Transverse colon (tissue), 4 donors: Measurements from ENCODE around the gene SCOC. TPM values are rescaled to one million over a fixed set of nuclear protein-coding genes. Genes with fewer than 3 reads are reported as not detected.

ENCODE experiments used
- DNase-seq: peaks from one replicate; pipeline ENCODE4 v3.0.0-alpha.2; 2019
- H3K27ac ChIP-seq, 4 donors: fragments of 200-600 bp; sonication (generic); 2 replicates each; pipeline ENCODE4 v1.5.1; 2016 to 2018; ENCODE audit warnings: inconsistent platforms in 4 of 4
- H3K27me3 ChIP-seq: fragments of 200-600 bp; sonication (generic); 2 replicates; pipeline ENCODE4 v1.5.1; 2017; ENCODE audit warnings: inconsistent platforms
- H3K36me3 ChIP-seq, 4 donors: fragments of 200-600 bp; sonication (generic); 2 replicates each; pipeline ENCODE4 v1.5.1; 2017 to 2019; ENCODE audit warnings: inconsistent platforms in 4 of 4
- H3K4me1 ChIP-seq, 4 donors: fragments of 200-600 bp; sonication (generic); 2 replicates each; pipeline ENCODE4 v1.5.1; 2017 to 2020; ENCODE audit warnings: inconsistent platforms in 4 of 4
- H3K4me3 ChIP-seq, 4 donors: fragments of 200-600 bp; sonication (generic); 1 replicate in 1 of 4; 2 replicates in 3 of 4; pipeline versions ENCODE4 v1.5.1 to v1.6.1; 2017 to 2019; ENCODE audit warnings: inconsistent platforms in 4 of 4
- H3K9me3 ChIP-seq, 2 donors: fragments of 200-600 bp; sonication (generic); 2 replicates each; pipeline ENCODE4 v1.5.1; 2017 to 2019; ENCODE audit warnings: inconsistent platforms in 2 of 2
- EP300 ChIP-seq: sonication (generic); formaldehyde crosslinking; IDR thresholded peaks from one replicate; pipeline ENCODE4 v1.6.1; 2017; ENCODE audit warnings: antibody characterized with exemption, low read depth
- POLR2A ChIP-seq: fragments of 450-650 bp; IDR thresholded peaks from one replicate; pipeline ENCODE4 v1.6.1; 2016; ENCODE audit warnings: antibody characterized with exemption, mild to moderate bottlenecking, moderate library complexity
- POLR2AphosphoS5 ChIP-seq, 3 donors: sonication (generic); formaldehyde crosslinking; IDR thresholded peaks; one replicate each; pipeline ENCODE4 v1.6.1; 2016; ENCODE audit warnings: antibody characterized with exemption in 3 of 3
- WGBS, 2 donors: methylation state at CpG; one replicate each; pipeline ENCODE4 v1.1.5; 2018; ENCODE audit warnings: low coverage in 1 of 2; 5-methylcytosine and 5-hydroxymethylcytosine counted together
- in situ Hi-C, 4 donors: fragments of 200-750 bp; cut with MboI; loops; one replicate each; pipeline versions ENCODE4 v1.15.0 to v1.15.1; 2017; ENCODE audit warnings: low sequenced_read_pairs in 3 of 4, low pct_ligation_motif_present in 1 of 4, low pct_unique_long_range_greater_than_20kb in 1 of 4
- intact Hi-C: fragments of 100-400 bp; cut with DNase I; formaldehyde crosslinking; loops from one replicate; pipeline ENCODE4 v1.15.1; 2023; ENCODE audit warnings: low total_unique reads
- total RNA-seq, 4 donors: library from RNA; depleted of rRNA; stranded (reverse); fragments of >200 nt; gene quantifications; one replicate each; pipeline ENCODE4 v1.1.0, GENCODE V29; 2016
- TF ChIP-seq, protein P1 (sequence below), 5 experiments: fragments of 200-600 bp in 3 of 5; fragments of 450-650 bp in 2 of 5; sonication (generic) in 3 of 5; IDR thresholded peaks; 1 replicate in 2 of 5; 2 replicates in 3 of 5; pipeline ENCODE4 v1.5.1; 2016 to 2017; ENCODE audit warnings: antibody characterized with exemption in 5 of 5, inconsistent platforms in 3 of 5, mild to moderate bottlenecking in 2 of 5, moderate library complexity in 1 of 5

The SCOC gene
- total RNA-seq, 4 donors from 2014 or later: 7.2 to 43.4 (median 25.7) TPM

DNA sequence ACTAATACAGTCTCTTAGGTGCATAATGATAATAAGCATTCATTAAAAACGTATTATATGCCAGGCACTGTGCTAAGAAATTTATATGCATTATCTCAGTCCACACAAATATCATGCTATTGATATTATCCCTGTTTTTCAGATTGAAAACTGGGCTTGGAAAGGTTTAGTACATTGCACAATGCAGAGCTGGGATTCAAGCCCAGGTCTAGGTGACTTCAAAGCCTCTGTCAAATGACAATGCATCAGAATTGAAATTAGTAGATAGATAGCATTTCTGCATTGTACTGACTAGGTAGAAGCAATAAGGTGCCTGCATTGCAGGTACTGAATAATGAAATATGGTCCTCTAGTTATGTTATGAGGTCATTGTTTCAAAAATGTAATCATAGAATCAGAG, 18.2 kb upstream of the SCOC start:
- Histone ChIP-seq H3K36me3 (no peaks in the 10 kb centered on the region), H3K27ac (no peak overlapping the region), H3K4me3 (no peak overlapping the region), H3K4me1 (peaks cover 0 to 13% (median 5%) of the 10 kb centered on the region in 4 donors), H3K9me3 (no peaks in the 10 kb centered on the region), H3K27me3 (no peaks in the 10 kb centered on the region)
- TF ChIP-seq EP300 (no peak), POLR2A (no peak), POLR2AphosphoS5 (IDR thresholded peaks at IDR 0.05) (no peak)
- TF ChIP-seq, protein P1, sequence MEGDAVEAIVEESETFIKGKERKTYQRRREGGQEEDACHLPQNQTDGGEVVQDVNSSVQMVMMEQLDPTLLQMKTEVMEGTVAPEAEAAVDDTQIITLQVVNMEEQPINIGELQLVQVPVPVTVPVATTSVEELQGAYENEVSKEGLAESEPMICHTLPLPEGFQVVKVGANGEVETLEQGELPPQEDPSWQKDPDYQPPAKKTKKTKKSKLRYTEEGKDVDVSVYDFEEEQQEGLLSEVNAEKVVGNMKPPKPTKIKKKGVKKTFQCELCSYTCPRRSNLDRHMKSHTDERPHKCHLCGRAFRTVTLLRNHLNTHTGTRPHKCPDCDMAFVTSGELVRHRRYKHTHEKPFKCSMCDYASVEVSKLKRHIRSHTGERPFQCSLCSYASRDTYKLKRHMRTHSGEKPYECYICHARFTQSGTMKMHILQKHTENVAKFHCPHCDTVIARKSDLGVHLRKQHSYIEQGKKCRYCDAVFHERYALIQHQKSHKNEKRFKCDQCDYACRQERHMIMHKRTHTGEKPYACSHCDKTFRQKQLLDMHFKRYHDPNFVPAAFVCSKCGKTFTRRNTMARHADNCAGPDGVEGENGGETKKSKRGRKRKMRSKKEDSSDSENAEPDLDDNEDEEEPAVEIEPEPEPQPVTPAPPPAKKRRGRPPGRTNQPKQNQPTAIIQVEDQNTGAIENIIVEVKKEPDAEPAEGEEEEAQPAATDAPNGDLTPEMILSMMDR (IDR thresholded peaks at IDR 0.05): no peak
- no peak for DNase-seq
- in situ Hi-C loops: loop anchor here in 2 of 4 donors (25.0 kb wide), 1 partner anchor 507 kb away; no protein-coding TSS in a partner anchor
- intact Hi-C loops: no loop called here
- 72 to 100% methylated on average over 1 of the region's 1 CpG for WGBS, 2 donors

DNA sequence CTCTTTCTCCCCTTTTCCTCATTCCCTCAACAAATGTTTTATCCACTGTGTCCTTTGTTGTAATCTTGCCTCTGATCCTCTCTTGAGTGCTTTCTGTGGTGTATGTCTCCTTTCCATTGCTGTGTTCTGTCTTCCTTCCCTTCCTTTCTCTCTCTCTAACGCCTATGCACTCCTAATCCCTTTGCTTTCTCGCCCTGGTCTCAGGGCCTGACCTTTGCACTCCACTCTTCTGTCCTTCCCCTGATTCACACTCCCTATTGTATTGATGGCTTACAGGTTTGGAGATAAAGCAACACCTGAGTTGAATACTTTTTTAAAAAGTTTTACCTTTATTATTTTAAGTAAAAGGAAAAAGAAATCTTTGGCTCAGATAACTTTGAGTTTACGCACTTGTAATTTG, 15.6 kb upstream of the SCOC start:
- H3K4me1 ChIP-seq: peaks cover 0 to 19% (median 8%) of the 10 kb centered on the region in 4 donors
- no peak for DNase-seq
- no peak overlapping the region for H3K4me3 ChIP-seq
- H3K9me3 ChIP-seq: no peaks in the 10 kb centered on the region
- 66 to 71% methylated on average over 1 to 3 of the region's 3 CpGs for WGBS, 2 donors
- intact Hi-C loops: no loop called here
- H3K36me3 ChIP-seq: no peaks in the 10 kb centered on the region
- in situ Hi-C loops: loop anchor here in 2 of 4 donors (25.0 kb wide), 1 partner anchor 504 kb away; no protein-coding TSS in a partner anchor
- H3K27ac ChIP-seq: no peak overlapping the region
- H3K27me3 ChIP-seq: no peaks in the 10 kb centered on the region
- TF ChIP-seq EP300: no peak

DNA sequence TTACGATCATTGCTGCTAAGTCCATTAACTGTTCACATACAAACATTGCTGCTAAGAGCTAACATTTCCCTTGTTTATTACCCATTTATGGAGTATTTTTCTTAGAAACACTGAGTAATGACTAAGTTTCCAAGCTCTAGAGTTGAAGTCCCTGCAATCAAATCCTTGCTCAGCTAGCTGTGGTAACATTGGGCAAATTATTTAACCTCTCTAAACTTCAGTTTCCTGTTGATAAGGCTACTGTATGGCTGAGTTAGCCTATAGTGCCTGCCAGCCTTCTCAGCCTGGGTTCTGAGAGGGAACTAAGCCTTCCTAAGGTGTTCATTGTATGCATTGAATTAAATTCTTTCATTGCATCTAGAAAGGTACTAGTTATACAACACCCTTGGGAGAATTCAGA, 15.2 kb upstream of the SCOC start:
- DNase-seq: no peak
- Histone ChIP-seq H3K4me1 (peaks cover 0 to 22% (median 8%) of the 10 kb centered on the region in 4 donors), H3K36me3 (no peaks in the 10 kb centered on the region), H3K4me3 (no peak overlapping the region), H3K27ac (no peak overlapping the region), H3K27me3 (no peaks in the 10 kb centered on the region), H3K9me3 (no peaks in the 10 kb centered on the region)
- WGBS, 2 donors: 0% methylated on average over 1 of the region's 1 CpG
- TF ChIP-seq, protein P1 (IDR thresholded peaks at IDR 0.05): no peak
- TF ChIP-seq EP300 (no peak), POLR2A (no peak), POLR2AphosphoS5 (IDR thresholded peaks at IDR 0.05) (no peak)
- in situ Hi-C loops (loop anchor here in 2 of 4 donors (25.0 kb wide), 1 partner anchor 504 kb away; no protein-coding TSS in a partner anchor), intact Hi-C loops (no loop called here)

DNA sequence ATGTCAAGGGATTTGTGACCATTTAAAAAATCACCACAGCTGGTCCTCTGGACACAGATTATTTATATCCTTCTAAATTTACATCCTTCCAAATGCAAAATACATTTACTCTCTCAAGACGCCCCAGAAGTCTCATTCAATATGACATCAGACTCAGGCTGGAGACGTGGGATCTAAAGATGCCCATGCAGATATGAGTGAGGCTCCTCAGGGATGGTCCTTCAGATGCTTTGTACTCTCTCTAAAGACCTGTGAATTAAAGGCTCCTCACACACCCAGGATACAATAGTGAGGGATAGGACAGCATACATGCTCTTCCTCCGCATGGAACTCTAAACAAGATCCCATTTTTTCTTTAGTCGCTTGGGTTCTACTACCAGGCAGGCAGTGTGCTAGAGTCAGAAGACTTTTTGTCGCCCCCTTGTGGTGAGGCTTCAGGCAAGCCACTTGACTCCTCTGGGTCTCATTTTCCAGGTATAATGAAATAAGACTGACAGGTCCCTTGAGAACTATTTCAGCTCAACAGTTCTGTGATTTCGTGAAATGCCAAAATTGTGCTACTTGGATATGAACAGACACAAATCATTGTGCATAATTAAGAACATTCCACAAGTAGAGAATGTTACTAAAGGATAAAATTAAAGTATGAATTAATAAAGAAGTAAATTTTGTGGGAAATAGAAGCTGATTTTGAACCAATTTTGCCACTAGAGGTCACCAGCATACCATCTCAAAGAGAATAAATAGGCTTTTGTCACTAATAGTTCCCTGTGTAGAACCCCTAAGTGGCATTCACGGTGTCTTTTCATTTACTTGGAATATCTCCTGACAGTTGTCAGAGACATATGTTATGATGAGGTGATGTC, 13.7 kb upstream of the SCOC start:
- in situ Hi-C loops: loop anchor here in 2 of 4 donors (25.0 kb wide), 1 partner anchor 503 kb away; no protein-coding TSS in a partner anchor

More for the DNA sequence above, 13.7 kb upstream of the SCOC start:
- Histone ChIP-seq H3K9me3 (no peaks in the 10 kb centered on the region), H3K4me1 (peaks cover 0 to 28% (median 11%) of the 10 kb centered on the region in 4 donors), H3K4me3 (no peak overlapping the region), H3K36me3 (no peaks in the 10 kb centered on the region), H3K27ac (no peak overlapping the region), H3K27me3 (no peaks in the 10 kb centered on the region)
- whole genome bisulfite sequencing, 2 donors: 9 to 27% methylated on average over 3 to 7 of the region's 7 CpGs
- TF ChIP-seq, protein P1 (IDR thresholded peaks at IDR 0.05): peak; percentile 76 to 86 (median 84)
- TF ChIP-seq POLR2A (no peak), POLR2AphosphoS5 (IDR thresholded peaks at IDR 0.05) (no peak), EP300 (no peak)
- intact Hi-C loops: no loop called here
- DNase-seq: peak; percentile 82
